ENCODE results near the gene PSME3.
"Not testable (repeated sequence)": the region's sequence is repeated elsewhere in the genome, so short reads cannot be mapped to it uniquely, and the experiment has no call there.

Gene PSME3

DNA sequence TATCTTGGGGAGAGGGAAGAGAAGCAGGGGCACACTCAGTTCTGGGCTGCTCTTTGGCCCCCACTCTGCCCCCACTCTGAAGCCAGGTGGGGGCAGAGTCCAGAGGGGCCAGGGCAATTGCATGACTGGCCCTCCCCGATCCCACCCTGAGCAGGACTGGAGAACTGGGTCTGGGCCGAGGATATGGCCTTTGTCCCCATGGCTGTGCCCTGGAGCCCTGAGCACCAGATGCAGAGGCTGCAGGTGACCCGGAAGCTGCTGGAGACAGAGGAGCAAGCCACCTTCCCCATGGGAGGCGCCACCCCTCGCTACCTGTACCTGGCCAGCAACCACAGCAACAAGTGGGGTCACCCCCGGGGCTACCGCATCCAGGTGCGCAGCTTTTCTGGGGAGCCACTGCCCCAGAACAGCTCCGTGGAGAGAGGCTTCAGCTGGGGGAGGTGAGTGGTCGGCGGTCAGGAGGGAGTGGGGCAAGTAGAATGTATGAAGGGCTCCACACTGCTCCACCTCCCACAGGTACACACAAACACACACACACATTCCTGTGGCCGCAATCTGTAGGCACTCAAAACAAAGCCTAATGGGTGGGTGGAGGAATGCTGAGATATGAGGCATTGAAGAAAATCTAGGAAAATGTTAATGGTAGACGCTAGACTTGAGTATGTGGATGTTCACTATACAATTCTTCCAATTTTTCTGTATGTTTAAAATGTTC is 39.2 kb downstream of the PSME3 start:
- no peak for DNase-seq (ENCODE audit: low spot score)
- no peak overlapping the region for H3K4me3 ChIP-seq
- no peak overlapping the region for H3K27ac ChIP-seq
- TF ChIP-seq, protein P1, sequence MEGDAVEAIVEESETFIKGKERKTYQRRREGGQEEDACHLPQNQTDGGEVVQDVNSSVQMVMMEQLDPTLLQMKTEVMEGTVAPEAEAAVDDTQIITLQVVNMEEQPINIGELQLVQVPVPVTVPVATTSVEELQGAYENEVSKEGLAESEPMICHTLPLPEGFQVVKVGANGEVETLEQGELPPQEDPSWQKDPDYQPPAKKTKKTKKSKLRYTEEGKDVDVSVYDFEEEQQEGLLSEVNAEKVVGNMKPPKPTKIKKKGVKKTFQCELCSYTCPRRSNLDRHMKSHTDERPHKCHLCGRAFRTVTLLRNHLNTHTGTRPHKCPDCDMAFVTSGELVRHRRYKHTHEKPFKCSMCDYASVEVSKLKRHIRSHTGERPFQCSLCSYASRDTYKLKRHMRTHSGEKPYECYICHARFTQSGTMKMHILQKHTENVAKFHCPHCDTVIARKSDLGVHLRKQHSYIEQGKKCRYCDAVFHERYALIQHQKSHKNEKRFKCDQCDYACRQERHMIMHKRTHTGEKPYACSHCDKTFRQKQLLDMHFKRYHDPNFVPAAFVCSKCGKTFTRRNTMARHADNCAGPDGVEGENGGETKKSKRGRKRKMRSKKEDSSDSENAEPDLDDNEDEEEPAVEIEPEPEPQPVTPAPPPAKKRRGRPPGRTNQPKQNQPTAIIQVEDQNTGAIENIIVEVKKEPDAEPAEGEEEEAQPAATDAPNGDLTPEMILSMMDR (IDR thresholded peaks at IDR 0.05): no peak

DNA sequence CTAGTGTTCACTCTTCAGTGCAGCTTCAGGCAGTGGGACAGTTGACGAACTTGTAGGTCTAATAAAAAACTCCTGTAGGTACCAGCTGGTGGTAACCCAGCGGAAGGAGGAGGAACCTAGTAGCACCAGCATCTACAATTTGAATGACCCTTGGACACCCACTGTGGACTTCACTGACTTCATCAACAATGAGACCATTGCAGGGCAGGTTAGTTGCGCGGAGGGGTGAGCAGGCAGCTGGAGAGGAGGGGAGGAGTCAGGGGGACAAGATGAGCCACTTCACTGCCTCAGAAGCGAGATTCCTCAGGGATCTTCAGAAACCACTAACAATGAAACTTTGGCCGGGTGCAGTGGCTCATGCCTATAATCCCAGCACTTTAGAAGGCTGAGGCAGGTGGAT is 40.1 kb downstream of the PSME3 start:
- no peak overlapping the region for H3K4me3 ChIP-seq
- H3K27ac ChIP-seq: no peak overlapping the region
- TF ChIP-seq, protein P1 (IDR thresholded peaks at IDR 0.05): no peak
- no peak for DNase-seq (ENCODE audit: low spot score)

DNA sequence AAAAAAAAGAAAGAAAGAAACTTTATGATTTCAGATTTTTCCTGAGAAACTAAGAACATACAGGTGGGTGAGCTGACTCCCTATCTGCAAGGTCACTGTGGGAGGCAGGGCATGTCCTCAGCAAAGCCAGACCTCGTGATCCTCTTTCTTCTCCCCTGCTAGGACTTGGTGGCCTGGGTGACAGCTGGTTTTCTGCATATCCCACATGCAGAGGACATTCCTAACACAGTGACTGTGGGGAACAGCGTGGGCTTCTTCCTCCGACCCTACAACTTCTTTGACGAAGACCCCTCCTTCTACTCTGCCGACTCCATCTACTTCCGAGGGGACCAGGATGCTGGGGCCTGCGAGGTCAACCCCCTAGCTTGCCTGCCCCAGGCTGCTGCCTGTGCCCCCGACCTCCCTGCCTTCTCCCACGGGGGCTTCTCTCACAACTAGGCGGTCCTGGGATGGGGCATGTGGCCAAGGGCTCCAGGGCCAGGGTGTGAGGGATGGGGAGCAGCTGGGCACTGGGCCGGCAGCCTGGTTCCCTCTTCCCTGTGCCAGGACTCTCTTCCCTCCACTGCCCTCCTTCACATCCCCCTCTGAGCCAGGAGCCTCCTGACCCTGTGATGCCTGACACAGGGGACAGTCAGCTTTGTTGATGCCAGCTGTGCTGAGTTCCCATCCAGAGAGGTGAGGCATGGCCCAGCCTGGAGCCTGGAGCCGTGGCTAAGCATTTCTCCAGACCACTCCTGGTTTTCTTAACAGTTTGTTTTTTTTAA is 40.9 kb downstream of the PSME3 start:
- H3K27ac ChIP-seq; DNase-seq (ENCODE audit: low spot score); H3K4me3 ChIP-seq: not testable (repeated sequence)

DNA sequence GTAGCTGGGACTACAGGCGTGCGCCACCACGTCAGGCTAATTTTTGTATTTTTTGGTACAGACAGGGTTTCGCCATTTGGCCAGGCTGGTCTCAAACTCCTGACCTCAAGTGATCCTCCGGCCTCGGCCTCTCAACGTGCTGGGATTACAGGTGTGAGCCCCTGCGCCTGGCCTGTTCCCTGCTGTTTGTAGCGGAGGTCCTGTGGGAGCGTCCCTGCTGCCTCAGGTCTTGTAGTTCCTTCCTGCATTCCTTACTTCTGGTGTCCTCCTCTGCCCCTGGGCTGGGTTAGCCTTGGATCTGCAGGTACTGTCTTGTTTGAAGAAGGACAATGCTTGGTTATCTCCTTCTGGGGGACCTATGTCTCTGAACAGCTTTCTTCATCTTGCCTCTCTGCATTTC is 43.8 kb downstream of the PSME3 start:
- TF ChIP-seq, protein P1 (IDR thresholded peaks at IDR 0.05): no peak
- DNase-seq (ENCODE audit: low spot score): no peak
- Histone ChIP-seq H3K4me3 (no peak overlapping the region), H3K27ac (no peak overlapping the region)

DNA sequence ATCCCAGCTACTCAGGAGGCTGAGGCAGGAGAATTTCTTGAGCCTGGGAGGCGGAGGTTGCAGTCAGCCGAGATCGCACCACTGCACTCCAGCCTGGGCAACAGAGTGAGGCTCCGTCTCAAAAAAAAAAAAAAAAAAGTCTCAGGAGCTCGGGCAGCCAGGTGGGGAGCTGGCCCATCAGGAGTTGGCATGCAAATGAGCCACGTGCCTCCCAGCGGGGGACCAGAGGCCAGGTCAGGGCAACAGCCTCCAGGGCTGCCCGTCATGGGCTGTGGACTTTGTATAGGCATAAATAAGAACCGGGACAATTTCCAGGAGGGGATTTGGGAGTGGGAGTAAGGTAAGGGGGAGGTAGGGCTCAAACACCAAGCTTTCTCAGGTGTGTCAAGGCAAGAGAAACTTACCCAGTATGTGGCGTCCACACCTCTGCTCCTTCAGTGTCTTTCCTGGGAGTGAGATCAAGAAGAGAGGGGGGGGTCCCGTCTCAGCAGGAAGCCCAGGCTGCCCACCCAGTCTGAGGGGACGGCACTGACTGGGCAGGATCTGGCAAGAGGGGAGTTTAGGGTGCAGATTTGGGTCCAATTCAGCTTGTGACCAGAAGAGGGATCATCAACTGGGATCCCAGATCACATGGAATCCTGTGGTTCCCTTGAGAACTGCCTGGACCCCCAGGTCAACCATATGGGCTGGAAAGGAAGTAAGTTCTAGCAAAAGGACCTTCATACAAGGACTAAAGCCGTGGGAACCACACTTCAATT is 45.1 kb downstream of the PSME3 start:
- TF ChIP-seq, protein P1 (IDR thresholded peaks at IDR 0.05): no peak
- no peak overlapping the region for H3K27ac ChIP-seq
- no peak overlapping the region for H3K4me3 ChIP-seq
- DNase-seq (ENCODE audit: low spot score): no peak

DNA sequence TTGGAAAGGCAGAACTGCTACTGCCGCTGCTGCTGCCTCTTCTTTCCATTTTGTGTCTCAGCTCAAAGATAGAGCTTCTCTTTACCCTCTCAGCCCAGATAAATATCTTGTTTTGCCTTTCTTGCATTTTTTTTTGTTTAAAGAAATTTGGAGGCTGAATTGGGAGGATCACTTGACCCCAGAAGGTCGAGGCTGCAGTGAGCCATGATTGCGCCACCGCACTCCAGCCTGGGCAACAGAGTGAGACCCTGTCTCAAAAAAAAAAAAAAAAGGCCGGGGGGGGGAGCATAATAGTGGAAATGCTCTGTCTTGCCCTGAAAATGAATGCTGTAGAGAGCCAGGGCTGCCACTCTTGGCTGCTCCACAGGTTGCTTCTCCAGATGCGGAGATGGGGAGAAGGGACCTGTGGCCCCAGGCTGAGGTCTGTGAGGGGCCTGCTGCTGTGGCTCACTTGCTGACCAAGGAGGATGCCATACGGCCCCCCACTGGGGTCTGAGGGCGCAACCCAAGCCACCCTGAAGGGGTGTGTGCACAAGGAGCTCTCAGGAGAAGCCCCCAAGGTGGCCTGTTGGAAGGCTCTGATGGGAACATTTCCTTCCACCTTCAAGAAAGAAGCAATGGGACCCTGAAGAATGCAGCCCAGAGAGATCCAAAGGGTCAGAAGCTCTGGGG is 45.9 kb downstream of the PSME3 start:
- TF ChIP-seq, protein P1 (IDR thresholded peaks at IDR 0.05): no peak
- peak overlapping the region in 1 of 2 donors; percentile 14 for H3K27ac ChIP-seq
- no peak overlapping the region for H3K4me3 ChIP-seq
- no peak for DNase-seq (ENCODE audit: low spot score)

DNA sequence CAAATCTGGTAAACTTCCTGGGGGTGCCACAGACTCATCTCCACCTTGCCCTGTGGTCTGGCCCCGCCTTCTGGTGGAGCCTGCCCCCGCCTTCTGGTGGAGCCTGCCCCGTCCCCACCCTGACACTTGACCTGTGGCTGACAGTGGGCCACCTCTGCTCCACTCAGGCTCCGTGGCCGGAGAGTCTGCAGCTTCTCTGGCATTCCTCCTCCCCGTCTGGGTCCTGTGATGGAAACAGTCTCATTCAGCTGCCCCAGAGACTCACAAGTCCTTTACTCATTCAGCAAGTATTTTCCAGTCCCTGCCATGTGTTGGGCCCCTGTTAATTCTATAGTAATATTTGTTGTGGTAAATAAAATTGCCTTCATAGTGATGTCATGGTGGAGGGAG is 46.4 kb downstream of the PSME3 start:
- H3K27ac ChIP-seq: peak overlapping the region in 1 of 2 donors; percentile 14
- no peak overlapping the region for H3K4me3 ChIP-seq
- TF ChIP-seq, protein P1 (IDR thresholded peaks at IDR 0.05): no peak
- DNase-seq (ENCODE audit: low spot score): no peak

Data from coronary artery (tissue), 2 donors.